Caco-2 (cell line): Measurements from ENCODE around the gene CARD18. TPM values are rescaled to one million over a fixed set of nuclear protein-coding genes. Genes with fewer than 3 reads are reported as not detected.

Experiments
- BruUV-seq: library from RNA; stranded (reverse); fragments of 400-500 nt; replicated peaks from 2 replicates; lab custom pipeline; 2021; lab: Mats Ljungman, UMichigan
- CTCF ChIA-PET: fragments of 300-600 bp; sonication (Branson Sonifier 250); formaldehyde crosslinking; loops from one replicate; lab custom pipeline; 2022; ENCODE audit warnings: antibody characterized with exemption; lab: Charles Lee
- POLR2A ChIA-PET: fragments of 300-600 bp; sonication (Branson Sonifier 250); formaldehyde crosslinking; loops from one replicate; lab custom pipeline; 2022; ENCODE audit warnings: antibody characterized with exemption; lab: Charles Lee
- DNase-seq, 2 experiments: peaks; one replicate each; pipeline versions ENCODE4 v3.0.0 to v3.0.0-alpha.2; 2020 to 2022
- H3K27me3 ChIP-seq: replicated peaks from 2 replicates; pipeline ENCODE4 v1.6.0; 2011; ENCODE audit warnings: low read length; ENCODE audit not compliant: control insufficient read depth, insufficient read depth
- H3K36me3 ChIP-seq: 2 replicates; pipeline ENCODE4 v1.5.1; 2011; ENCODE audit warnings: low read length; ENCODE audit not compliant: control insufficient read depth, insufficient read depth
- H3K4me1 ChIP-seq: fragments of 250-450 bp; sonication (Bioruptor Pico); 2 replicates; pipeline ENCODE4 v1.5.1; 2020; ENCODE audit warnings: mild to moderate bottlenecking
- H3K4me3 ChIP-seq: 2 replicates; pipeline ENCODE4 v1.5.1; 2011; ENCODE audit warnings: low read depth, mild to moderate bottlenecking, control low read depth, low read length
- H3K9me3 ChIP-seq: fragments of 250-450 bp; sonication (Bioruptor Pico); 2 replicates; pipeline ENCODE4 v1.5.1; 2020; ENCODE audit warnings: mild to moderate bottlenecking, moderate library complexity
- H3K27ac Mint-ChIP-seq: one replicate; pipeline ENCODE4 v1.8.0; 2022; ENCODE audit warnings: mixed read lengths; ENCODE audit not compliant: unreplicated experiment
- H3K27me3 Mint-ChIP-seq: one replicate; pipeline ENCODE4 v1.8.0; 2022; ENCODE audit warnings: mixed read lengths; ENCODE audit not compliant: insufficient read depth, unreplicated experiment
- H3K36me3 Mint-ChIP-seq: one replicate; pipeline ENCODE4 v1.8.0; 2022; ENCODE audit warnings: mild to moderate bottlenecking, mixed read lengths; ENCODE audit not compliant: insufficient read depth, unreplicated experiment
- H3K4me1 Mint-ChIP-seq: one replicate; pipeline ENCODE4 v1.8.0; 2022; ENCODE audit warnings: low read depth, mixed read lengths; ENCODE audit not compliant: unreplicated experiment
- H3K4me3 Mint-ChIP-seq: one replicate; pipeline ENCODE4 v1.8.0; 2022; ENCODE audit warnings: mild to moderate bottlenecking, moderate library complexity, mixed read lengths; ENCODE audit not compliant: unreplicated experiment
- H3K9me3 Mint-ChIP-seq: one replicate; pipeline ENCODE4 v1.8.0; 2022; ENCODE audit warnings: mixed read lengths; ENCODE audit not compliant: unreplicated experiment
- intact Hi-C: fragments of 100-400 bp; cut with micrococcal nuclease; formaldehyde crosslinking; loops from one replicate; pipeline ENCODE4 v1.10.0; 2022; ENCODE audit not compliant: unreplicated experiment
- total RNA-seq: library from RNA; stranded (reverse); gene quantifications from 2 replicates; pipeline ENCODE4 v1.2.3, GENCODE V29; 2022
- TF ChIP-seq, protein P1 (sequence below), 2 experiments: fragments of 200-600 bp in 1 of 2; IDR thresholded peaks; 1 replicate in 1 of 2; 2 replicates in 1 of 2; pipeline versions ENCODE4 v1.5.1 to v1.8.0; 2011 to 2022; ENCODE audit warnings: antibody characterized with exemption in 1 of 2, control low read depth in 1 of 2, inconsistent platforms in 1 of 2, low read depth in 1 of 2, low read length in 1 of 2, mild to moderate bottlenecking in 1 of 2, moderate library complexity in 1 of 2; ENCODE audit not compliant: insufficient read depth in 1 of 2, severe bottlenecking in 1 of 2, unreplicated experiment in 1 of 2

The CARD18 gene
- total RNA-seq, 1 experiment from 2014 or later, result not detected

DNA sequence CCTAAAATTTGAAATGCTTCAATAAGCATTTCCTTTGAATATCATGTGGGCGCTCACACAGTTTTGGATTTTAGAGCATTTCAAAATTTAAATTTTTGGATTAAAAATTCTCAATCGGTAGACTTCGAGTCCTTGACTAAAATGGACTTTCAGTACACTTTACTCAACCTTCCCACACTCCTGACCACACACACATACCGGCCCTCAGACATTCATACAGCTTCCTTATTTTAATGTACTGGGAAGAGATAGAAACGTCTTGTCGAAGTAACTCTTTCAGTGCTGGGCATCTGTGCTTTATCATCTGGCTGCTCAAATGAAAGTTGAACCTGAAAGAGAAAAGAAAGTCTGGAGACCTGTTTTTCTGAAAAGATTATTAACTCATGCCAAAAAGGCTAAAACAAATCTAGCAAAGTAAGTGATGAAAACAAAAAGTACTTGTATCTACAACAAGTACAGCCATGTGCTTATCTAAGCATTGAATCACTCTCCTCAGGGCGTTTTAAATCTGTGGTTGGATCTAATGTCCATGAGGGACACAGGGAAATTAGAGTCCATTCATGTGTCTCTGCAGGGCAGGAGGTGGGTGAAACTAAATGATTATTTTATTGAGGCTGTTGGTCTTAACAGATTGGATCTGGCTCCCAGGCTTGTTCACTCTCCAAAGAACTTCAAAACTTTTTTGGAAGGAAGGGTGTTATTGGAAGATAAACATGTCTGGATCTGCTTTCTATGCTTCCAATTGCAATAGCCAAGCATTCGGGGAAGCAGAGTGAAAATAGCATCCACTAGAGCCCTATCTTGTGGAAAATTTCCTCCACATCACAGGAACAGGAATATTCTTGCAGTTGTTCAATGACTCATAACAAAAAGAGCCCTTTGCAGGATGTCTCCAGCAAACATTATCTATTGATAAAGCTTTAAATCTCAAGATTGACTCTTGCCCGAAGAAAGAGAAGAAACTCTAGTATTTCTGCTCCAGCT is 47.0 kb downstream of the CARD18 start:
- no peak overlapping the region for H3K4me3 Mint-ChIP-seq
- POLR2A ChIA-PET, result no interaction called here

More for the DNA sequence above, 47.0 kb downstream of the CARD18 start:
- no peak for DNase-seq
- H3K27me3 ChIP-seq, result no peaks in the 10 kb centered on the region
- Mint-ChIP-seq H3K9me3 (no peaks in the 10 kb centered on the region), H3K4me1 (peaks cover 15% of the 10 kb centered on the region), H3K27me3 (no peaks in the 10 kb centered on the region), H3K36me3 (no peaks in the 10 kb centered on the region), H3K27ac (no peak overlapping the region)
- no peaks in the 10 kb centered on the region for H3K36me3 ChIP-seq
- no peaks in the 10 kb centered on the region for H3K9me3 ChIP-seq
- H3K4me1 ChIP-seq, result no peaks in the 10 kb centered on the region
- CTCF ChIA-PET, result no interaction called here
- H3K4me3 ChIP-seq, result no peak overlapping the region
- intact Hi-C loops, result no loop called here
- no TSS peak for BruUV-seq
- TF ChIP-seq, protein P1, sequence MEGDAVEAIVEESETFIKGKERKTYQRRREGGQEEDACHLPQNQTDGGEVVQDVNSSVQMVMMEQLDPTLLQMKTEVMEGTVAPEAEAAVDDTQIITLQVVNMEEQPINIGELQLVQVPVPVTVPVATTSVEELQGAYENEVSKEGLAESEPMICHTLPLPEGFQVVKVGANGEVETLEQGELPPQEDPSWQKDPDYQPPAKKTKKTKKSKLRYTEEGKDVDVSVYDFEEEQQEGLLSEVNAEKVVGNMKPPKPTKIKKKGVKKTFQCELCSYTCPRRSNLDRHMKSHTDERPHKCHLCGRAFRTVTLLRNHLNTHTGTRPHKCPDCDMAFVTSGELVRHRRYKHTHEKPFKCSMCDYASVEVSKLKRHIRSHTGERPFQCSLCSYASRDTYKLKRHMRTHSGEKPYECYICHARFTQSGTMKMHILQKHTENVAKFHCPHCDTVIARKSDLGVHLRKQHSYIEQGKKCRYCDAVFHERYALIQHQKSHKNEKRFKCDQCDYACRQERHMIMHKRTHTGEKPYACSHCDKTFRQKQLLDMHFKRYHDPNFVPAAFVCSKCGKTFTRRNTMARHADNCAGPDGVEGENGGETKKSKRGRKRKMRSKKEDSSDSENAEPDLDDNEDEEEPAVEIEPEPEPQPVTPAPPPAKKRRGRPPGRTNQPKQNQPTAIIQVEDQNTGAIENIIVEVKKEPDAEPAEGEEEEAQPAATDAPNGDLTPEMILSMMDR (IDR thresholded peaks at IDR 0.05; ENCODE audit: insufficient read depth in 1 of 2, low read depth in 1 of 2, low read length in 1 of 2, severe bottlenecking in 1 of 2, unreplicated experiment in 1 of 2), result no peak

Other genes with a start within 250 kb of the CARD18 start
- gene CASP12, start 241.3 kb downstream of the CARD18 start, total RNA-seq, result not detected in 2 replicates
- 41.7 and 42.0 TPM in 2 replicates for gene CASP4, start 171.2 kb downstream of the CARD18 start, total RNA-seq
- gene CASP5, start 116.6 kb downstream of the CARD18 start, total RNA-seq, result 1.4 and 1.5 TPM in 2 replicates
- 0.86 and 1.4 TPM in 2 replicates for gene CASP1, start 104.6 kb downstream of the CARD18 start, total RNA-seq
- gene CARD16, start 94.4 kb downstream of the CARD18 start, total RNA-seq, result 0.77 and 1.5 TPM in 2 replicates